K562 (cell line): ENCODE measurements around the gene TRIM40. TPM values are rescaled to one million over a fixed set of nuclear protein-coding genes. Genes with fewer than 3 reads are reported as not detected.

Source experiments
- ATAC-seq: fragments of 200-7000 bp; cut with Tn5 transposase; 3 replicates; pipeline ENCODE4 v1.9.1; 2020; ENCODE audit warnings: moderate library complexity
- BruUV-seq: library from RNA; stranded (reverse); fragments of 400-500 nt; replicated peaks from 2 replicates; lab custom pipeline; 2021; lab: Mats Ljungman, UMichigan
- CTCF ChIA-PET: fragments of 300-600 bp; formaldehyde crosslinking; extraction: SDS; loops from one replicate; lab custom pipeline; 2021; ENCODE audit warnings: low intra/inter-chr PET ratio; lab: Yijun Ruan, JAX
- POLR2A ChIA-PET: fragments of 300-600, 350-650 bp; sonication (Branson Sonifier 250); formaldehyde crosslinking; extraction: SDS; loops from one replicate; lab custom pipeline; 2021; ENCODE audit warnings: antibody characterized with exemption, inconsistent platforms; lab: Yijun Ruan, JAX
- DNase-seq, 4 experiments: peaks; one replicate each; pipeline versions ENCODE4 v3.0.0 to v3.0.0-alpha.2; 2011 to 2018; ENCODE audit warnings: low spot score in 3 of 4, mixed read lengths in 3 of 4; ENCODE audit errors: extremely low read depth in 1 of 4
- FAIRE-seq: peaks from 2 replicates; lab custom pipeline; 2011; peaks lifted over from hg19 to GRCh38; lab: Jason Lieb, UNC
- H2AFZ ChIP-seq: 2 replicates; pipeline ENCODE4 v1.6.0; 2011; ENCODE audit warnings: low read depth, low read length, control low read depth, inconsistent platforms
- H3K27ac ChIP-seq: fragments of 200-600 bp; 3 replicates; pipeline ENCODE4 v1.8.0; 2011; ENCODE audit warnings: low read depth, mild to moderate bottlenecking, control low read depth, inconsistent platforms, low read length, moderate library complexity, mixed read lengths; ENCODE audit errors: extremely low read depth
- H3K27me3 ChIP-seq, 2 experiments: fragments of 300-600 bp in 1 of 2; 2 replicates in 1 of 2; 3 replicates in 1 of 2; pipeline versions ENCODE4 v1.6.0 to v1.8.0; 2011; ENCODE audit warnings: inconsistent platforms in 2 of 2, low read length in 2 of 2, mild to moderate bottlenecking in 1 of 2, mixed read lengths in 1 of 2, moderate library complexity in 1 of 2; ENCODE audit not compliant: control insufficient read depth in 2 of 2, insufficient read depth in 2 of 2
- H3K36me3 ChIP-seq: fragments of 300-600 bp; 3 replicates; pipeline ENCODE4 v1.8.0; 2011; ENCODE audit warnings: mild to moderate bottlenecking, low read length, inconsistent platforms; ENCODE audit not compliant: control insufficient read depth, insufficient read depth
- H3K4me1 ChIP-seq, 2 experiments: fragments of 200-600 bp in 1 of 2; replicated peaks in 1 of 2; 2 replicates in 1 of 2; 3 replicates in 1 of 2; pipeline versions ENCODE4 v1.5.1 to v1.8.0; 2011; ENCODE audit warnings: inconsistent platforms in 2 of 2, low read length in 2 of 2, mild to moderate bottlenecking in 1 of 2, mixed read lengths in 1 of 2, moderate library complexity in 1 of 2; ENCODE audit not compliant: control insufficient read depth in 2 of 2, insufficient read depth in 2 of 2
- H3K4me2 ChIP-seq: 2 replicates; pipeline ENCODE4 v1.6.1; 2011; ENCODE audit warnings: low read length, control low read depth, inconsistent platforms, mixed read lengths; ENCODE audit not compliant: insufficient read depth
- H3K4me3 ChIP-seq: fragments of 200-600 bp; sonication (generic), shearing (Covaris generic); 2 replicates; pipeline ENCODE4 v1.5.1; 2016; ENCODE audit warnings: control low read depth, inconsistent platforms
- H3K79me2 ChIP-seq: fragments of 200-600 bp; 3 replicates; pipeline ENCODE4 v1.8.0; 2011; ENCODE audit warnings: low read length, inconsistent platforms; ENCODE audit not compliant: control insufficient read depth, insufficient read depth
- H3K9ac ChIP-seq, 2 experiments: 2 replicates each; pipeline versions ENCODE4 v1.6.0 to v1.6.1; 2011; ENCODE audit warnings: low read depth in 2 of 2, low read length in 2 of 2, control low read depth in 1 of 2, inconsistent platforms in 1 of 2, mild to moderate bottlenecking in 1 of 2, mixed read lengths in 1 of 2; ENCODE audit not compliant: insufficient read depth in 1 of 2
- H3K9me1 ChIP-seq: one replicate; pipeline ENCODE4 v1.6.0; 2011; ENCODE audit warnings: inconsistent platforms, mild to moderate bottlenecking, low read length, moderate library complexity; ENCODE audit not compliant: control insufficient read depth, insufficient read depth
- H3K9me3 ChIP-seq: replicated peaks from 2 replicates; pipeline ENCODE4 v1.5.1; 2011; ENCODE audit warnings: low read depth, low read length, inconsistent platforms; ENCODE audit not compliant: control insufficient read depth, insufficient read depth
- H4K20me1 ChIP-seq: replicated peaks from 2 replicates; pipeline ENCODE4 v1.6.1; 2011; ENCODE audit warnings: low read length, inconsistent platforms, mixed read lengths; ENCODE audit not compliant: control insufficient read depth, insufficient read depth
- CREBBP ChIP-seq: IDR thresholded peaks from one replicate; pipeline ENCODE4 v1.6.1; 2012; ENCODE audit warnings: low read depth, mild to moderate bottlenecking, control low read depth, inconsistent platforms, low read length
- CTCF ChIP-seq, 3 experiments: IDR thresholded peaks in 2 of 3; conservative IDR thresholded peaks in 1 of 3; 2 replicates each; pipeline ENCODE4 v1.5.1; 2011 to 2012; ENCODE audit warnings: low read length in 3 of 3, mild to moderate bottlenecking in 3 of 3, control low read depth in 2 of 3, improper control_type of control experiment in 1 of 3, inconsistent platforms in 1 of 3, low read depth in 1 of 3, mixed read lengths in 1 of 3, moderate library complexity in 1 of 3; ENCODE audit not compliant: insufficient read depth in 2 of 3
- FOXJ2 ChIP-seq: fragments of 200-800 bp; sonication (Bioruptor generic); IDR thresholded peaks from 2 replicates; pipeline ENCODE4 v1.6.1; 2016; ENCODE audit warnings: missing genetic modification characterization, missing compliant biosample characterization
- HDAC3 ChIP-seq: fragments of 450-650 bp; IDR thresholded peaks from 2 replicates; pipeline ENCODE4 v1.6.1; 2018; ENCODE audit warnings: borderline replicate concordance, mild to moderate bottlenecking, moderate library complexity; ENCODE audit not compliant: partially characterized antibody
- KDM4B ChIP-seq, 2 experiments: fragments of 450-650 bp in 1 of 2; sonication (generic) in 1 of 2; IDR thresholded peaks; 2 replicates each; pipeline ENCODE4 v1.6.1; 2016 to 2017; ENCODE audit warnings: borderline replicate concordance in 2 of 2, antibody characterized with exemption in 1 of 2, low read depth in 1 of 2, mild to moderate bottlenecking in 1 of 2
- MBD1 ChIP-seq: fragments of 250-450 bp; sonication (Bioruptor Pico); IDR thresholded peaks from 2 replicates; pipeline ENCODE4 v1.8.0; 2022; ENCODE audit warnings: inconsistent platforms
- NFXL1 ChIP-seq: fragments of 450-650 bp; formaldehyde crosslinking; IDR thresholded peaks from 2 replicates; pipeline ENCODE4 v1.4.0; 2021; ENCODE audit warnings: mild to moderate bottlenecking
- RBM17 ChIP-seq: fragments of 200-400 bp; formaldehyde crosslinking; IDR thresholded peaks from 2 replicates; pipeline ENCODE4 v1.6.1; 2017; ENCODE audit warnings: low read depth, mild to moderate bottlenecking, low read length, borderline replicate concordance
- TOE1 ChIP-seq, 2 experiments: fragments of 450-650 bp in 1 of 2; sonication (generic) in 1 of 2; formaldehyde crosslinking in 1 of 2; IDR thresholded peaks; 2 replicates each; pipeline versions ENCODE4 v1.7.1 to v1.8.0; 2016 to 2022; ENCODE audit warnings: borderline replicate concordance in 2 of 2, mild to moderate bottlenecking in 2 of 2, antibody characterized with exemption in 1 of 2, inconsistent platforms in 1 of 2, low read depth in 1 of 2, missing genetic modification reagents in 1 of 2, moderate library complexity in 1 of 2
- TSC22D4 ChIP-seq: fragments of 450-650 bp; IDR thresholded peaks from 2 replicates; pipeline ENCODE4 v1.6.1; 2016; ENCODE audit warnings: missing genetic modification characterization, missing biosample characterization, control low read depth
- USF2 ChIP-seq: sonication (generic); formaldehyde crosslinking; IDR thresholded peaks from 2 replicates; pipeline ENCODE4 v1.5.0; 2020; ENCODE audit warnings: missing genetic modification reagents
- ZBTB17 ChIP-seq: fragments of 450-650 bp; formaldehyde crosslinking; IDR thresholded peaks from 2 replicates; pipeline ENCODE4 v1.4.0; 2020; ENCODE audit warnings: mild to moderate bottlenecking
- WGBS: fragments of 100-300 bp; shearing (Covaris generic); methylation state at CpG from one replicate; pipeline ENCODE4 v1.1.6; 2016; ENCODE audit warnings: low coverage, mixed read lengths; ENCODE audit not compliant: insufficient coverage; ENCODE audit errors: missing lambda C conversion rate; 5-methylcytosine and 5-hydroxymethylcytosine counted together
- in situ Hi-C: fragments of 300-500 bp; cut with MboI; formaldehyde crosslinking; loops from 4 replicates; pipeline ENCODE4 v1.15.0; 2018; ENCODE audit warnings: inconsistent platforms, mixed read lengths
- intact Hi-C: fragments of 100-400 bp; cut with micrococcal nuclease; formaldehyde crosslinking; loops from 2 replicates; pipeline ENCODE4 v1.14.2; 2022
- polyA plus RNA-seq, 8 experiments: library from polyadenylated mRNA; depleted of rRNA in 4 of 8; stranded (reverse) in 5 of 8; unstranded in 3 of 8; fragments of >200 nt; fragmentation: Nextera tagmentation in 2 of 8; fragmentation: Illumina TruSeq in 1 of 8; extraction: Ambion mirVana in 2 of 8; extraction: Trizol in 1 of 8; gene quantifications; 2 replicates each; pipeline versions ENCODE4 v1.2.1 to v1.2.3, GENCODE V29; 2011 to 2014; ENCODE audit warnings: inconsistent platforms in 1 of 8, missing spikeins in 1 of 8
- total RNA-seq, 7 experiments: library from RNA; depleted of rRNA in 6 of 7; stranded (reverse); fragments of >200 nt in 6 of 7; fragmentation: Illumina TruSeq in 2 of 7; extraction: Trizol in 2 of 7; gene quantifications; 2 replicates each; pipeline versions ENCODE4 v1.2.1 to v1.2.3, GENCODE V29; 2011 to 2021; ENCODE audit warnings: low replicate concordance in 1 of 7

The TRIM40 gene
- total and polyA plus RNA-seq, 9 of the 15 experiments (the other 6 are each of a cell fraction or from before 2014, with no cell fraction given) = 0.04 to 0.08 TPM; not detected in 7

GRCh38 chr6:30168741-30169140 is 32.8 kb downstream of the TRIM40 start (continued):
- TF ChIP-seq KDM4B (IDR thresholded peaks at IDR 0.05; ENCODE audit: borderline replicate concordance in 2 of 2, low read depth in 1 of 2) = no peak
- no peak for TF ChIP-seq TSC22D4

GRCh38 chr6:30169658-30170614 is 34.0 kb downstream of the TRIM40 start:
- Histone ChIP-seq H3K36me3 (no peaks in the 10 kb centered on the region), H4K20me1 (no peaks in the 10 kb centered on the region), H3K9ac (no peak overlapping the region), H3K4me1 (peaks cover 0 to 8% of the 10 kb centered on the region in 2 experiments; a peak in 1 of 5 replicates), H3K27me3 (peaks cover 10 to 27% of the 10 kb centered on the region in 2 experiments), H2AFZ (no peak overlapping the region), H3K4me2 (no peak overlapping the region), H3K4me3 (no peak overlapping the region), H3K9me3 (no peaks in the 10 kb centered on the region), H3K79me2 (no peaks in the 10 kb centered on the region), H3K27ac (no peak overlapping the region), H3K9me1 (no peaks in the 10 kb centered on the region)
- intact Hi-C loops = loop anchor here (1.0 to 2.0 kb wide), 3 partner anchors 39 to 321 kb away; no protein-coding TSS in a partner anchor
- ATAC-seq (peak; percentile 97), DNase-seq (peak; percentile 59 to 73 (median 65)), FAIRE-seq (peak; percentile 91)
- ChIA-PET CTCF (interaction anchor here (0.6 to 2.6 kb wide), 8 partner anchors 18 to 1372 kb away, joined by 3 to 14 read pairs (median 3); no protein-coding TSS in a partner anchor), POLR2A (interaction anchor here (0.6 kb wide), 1 partner anchor 17 kb away, joined by 3 read pairs; no protein-coding TSS in a partner anchor)
- BruUV-seq = no TSS peak
- 9% methylated on average over 7 of the region's 7 CpGs for WGBS
- in situ Hi-C loops = loop anchor here (5.0 kb wide), 1 partner anchor 323 kb away; no protein-coding TSS in a partner anchor
- TF ChIP-seq CREBBP (no peak), USF2 (CRISPR knock-in tag) (0 out of 2 replicates have a peak, but pooled peaks have one; percentile 5), MBD1 (CRISPR knock-in tag) (no peak), RBM17 (no peak), NFXL1 (no peak), HDAC3 (no peak), TOE1 (IDR thresholded peaks at IDR 0.05; ENCODE audit: borderline replicate concordance) (no peak), TOE1 (CRISPR knock-in tag; IDR thresholded peaks at IDR 0.05; ENCODE audit: borderline replicate concordance, low read depth) (no peak), FOXJ2 (no peak; the same call in 1 of the 2 replicates), ZBTB17 (CRISPR knock-in tag) (no peak), CTCF (IDR thresholded peaks at IDR 0.05 in 2 of 3, conservative IDR thresholded peaks at IDR 0.05 in 1 of 3; ENCODE audit: insufficient read depth in 2 of 3, low read depth in 1 of 3, low read length in 3 of 3) (peak; percentile 73 to 94 (median 82))
